GOT3 (cell line): ENCODE measurements around the gene TAS2R13.

Source experiments
- DNase-seq: peaks from one replicate; lab custom pipeline; 2025; ENCODE audit warnings: mixed read lengths; lab: John Stamatoyannopoulos, UW

The TAS2R13 gene

GRCh38 chr12:10867381-10867780 is 42.0 kb downstream of the TAS2R13 start:
- DNase-seq: no peak

- DNase-seq: no peak
Observed at GRCh38 chr12:10863512-10864218, 45.7 kb downstream of the TAS2R13 start.

- no peak for DNase-seq
Observed at GRCh38 chr12:10861366-10861765, 48.0 kb downstream of the TAS2R13 start.
